Colonic mucosa (tissue), 4 donors: ENCODE measurements around the gene HLCS. TPM values are rescaled to one million over a fixed set of nuclear protein-coding genes. Genes with fewer than 3 reads are reported as not detected.
A peak's percentile ranks its signal among the peaks of the same experiment; 100 is the strongest.

Experiments used
- DNase-seq: peaks from one replicate; pipeline ENCODE4 v3.0.0-alpha.2; 2020
- H3K27ac ChIP-seq: fragments of 200-600 bp; one replicate; pipeline ENCODE4 v1.8.0; 2021
- H3K27me3 ChIP-seq: fragments of 200-600 bp; one replicate; pipeline ENCODE4 v1.8.0; 2021
- H3K36me3 ChIP-seq: fragments of 200-600 bp; one replicate; pipeline ENCODE4 v1.8.0; 2021
- H3K4me1 ChIP-seq: fragments of 200-600 bp; one replicate; pipeline ENCODE4 v1.8.0; 2021; ENCODE audit warnings: mild to moderate bottlenecking
- H3K4me3 ChIP-seq: fragments of 200-600 bp; one replicate; pipeline ENCODE4 v1.8.0; 2021
- H3K9ac ChIP-seq, 2 donors: one replicate each; pipeline ENCODE4 v1.7.0; 2013; ENCODE audit warnings: control low read depth in 2 of 2, low read depth in 2 of 2, low read length in 2 of 2
- H3K9me3 ChIP-seq: fragments of 200-600 bp; one replicate; pipeline ENCODE4 v1.8.0; 2021
- CTCF ChIP-seq: fragments of 200-600 bp; IDR thresholded peaks from one replicate; pipeline ENCODE4 v1.8.0; 2022; ENCODE audit warnings: antibody characterized with exemption, mild to moderate bottlenecking
- intact Hi-C: fragments of 100-400 bp; cut with DNase I; formaldehyde crosslinking; loops from one replicate; pipeline ENCODE4 v1.14.1; 2022
- total RNA-seq, 2 donors: library from RNA; stranded (reverse); fragmentation: NEBNext Ultra II Directional in 1 of 2; extraction: Animal tissue kit (Norgen Biotek cat#: 25700) in 1 of 2; gene quantifications; one replicate each; pipeline ENCODE4 v1.2.1, GENCODE V29; 2021
- donor health status: healthy.
- donor health status: DM: no; HTN: no; CAD: no.
- donor health status: DM: no; HTN: no; CAD: no.

The HLCS gene
- total RNA-seq, 2 donors from 2014 or later: 10.8 to 11.4 TPM

GRCh38 chr21:36863260-36863659 is 103.2 kb downstream of the HLCS start:
- Histone ChIP-seq H3K4me1 (no peaks in the 10 kb centered on the region), H3K36me3 (no peaks in the 10 kb centered on the region), H3K27ac (no peak overlapping the region), H3K9ac (no peak overlapping the region), H3K27me3 (no peaks in the 10 kb centered on the region), H3K9me3 (no peaks in the 10 kb centered on the region), H3K4me3 (no peak overlapping the region)
- intact Hi-C loops: no loop called here
- no peak for DNase-seq
- no peak for TF ChIP-seq CTCF

- Histone ChIP-seq H3K9ac (no peak overlapping the region), H3K4me3 (no peak overlapping the region), H3K27ac (no peak overlapping the region), H3K27me3 (no peaks in the 10 kb centered on the region), H3K4me1 (no peaks in the 10 kb centered on the region), H3K9me3 (no peaks in the 10 kb centered on the region), H3K36me3 (no peaks in the 10 kb centered on the region)
- intact Hi-C loops: no loop called here
- DNase-seq: no peak
- no peak for TF ChIP-seq CTCF
Measured at GRCh38 chr21:36861595-36862323, 104.7 kb downstream of the HLCS start.

GRCh38 chr21:36860736-36861594 is 105.5 kb downstream of the HLCS start:
- no peaks in the 10 kb centered on the region for H3K4me1 ChIP-seq
- intact Hi-C loops: no loop called here
- H3K4me3 ChIP-seq: no peak overlapping the region
- no peak overlapping the region for H3K9ac ChIP-seq
- no peak for TF ChIP-seq CTCF
- H3K27ac ChIP-seq: no peak overlapping the region
- no peaks in the 10 kb centered on the region for H3K36me3 ChIP-seq
- no peaks in the 10 kb centered on the region for H3K27me3 ChIP-seq
- H3K9me3 ChIP-seq: no peaks in the 10 kb centered on the region
- peak; percentile 33 for DNase-seq

- Histone ChIP-seq H3K9me3 (no peaks in the 10 kb centered on the region), H3K9ac (no peak overlapping the region), H3K27me3 (no peaks in the 10 kb centered on the region), H3K27ac (no peak overlapping the region), H3K4me3 (no peak overlapping the region), H3K4me1 (no peaks in the 10 kb centered on the region), H3K36me3 (no peaks in the 10 kb centered on the region)
- peak; percentile 91 for DNase-seq
- TF ChIP-seq CTCF: no peak
- intact Hi-C loops: loop anchor here (10.0 kb wide), 2 partner anchors 115 to 225 kb away; no protein-coding TSS in a partner anchor
Measured at GRCh38 chr21:36859744-36860501, 106.5 kb downstream of the HLCS start.

- H3K9ac ChIP-seq: no peak overlapping the region
- intact Hi-C loops: loop anchor here (10.0 kb wide), 2 partner anchors 114 to 224 kb away; no protein-coding TSS in a partner anchor
Measured at GRCh38 chr21:36858320-36858957, 108.0 kb downstream of the HLCS start.

More at GRCh38 chr21:36858320-36858957, 108.0 kb downstream of the HLCS start:
- Histone ChIP-seq H3K27me3 (no peaks in the 10 kb centered on the region), H3K27ac (no peak overlapping the region), H3K36me3 (no peaks in the 10 kb centered on the region), H3K4me1 (no peaks in the 10 kb centered on the region), H3K9me3 (no peaks in the 10 kb centered on the region), H3K4me3 (no peak overlapping the region)
- no peak for TF ChIP-seq CTCF
- no peak for DNase-seq
